Astrocyte (in vitro differentiated cells and primary cell): ENCODE data around the gene RRP9. TPM values are rescaled to one million over a fixed set of nuclear protein-coding genes. Genes with fewer than 3 reads are reported as not detected.

Source experiments
- DNase-seq: peaks from one replicate; pipeline ENCODE4 v3.0.0-alpha.2; 2010; ENCODE audit warnings: low read depth
- FAIRE-seq: peaks from 2 replicates; lab custom pipeline; 2011; peaks lifted over from hg19 to GRCh38; lab: Jason Lieb, UNC
- H2AFZ ChIP-seq: 2 replicates; pipeline ENCODE4 v1.6.0; 2012; ENCODE audit warnings: low read depth, low read length, inconsistent platforms
- H3K27ac ChIP-seq: 2 replicates; pipeline ENCODE4 v1.5.1; 2011; ENCODE audit warnings: low read depth, low read length, inconsistent platforms
- H3K27me3 ChIP-seq: 2 replicates; pipeline ENCODE4 v1.6.0; 2011; ENCODE audit warnings: low read length, inconsistent platforms; ENCODE audit not compliant: insufficient read depth
- H3K36me3 ChIP-seq: 2 replicates; pipeline ENCODE4 v1.5.1; 2011; ENCODE audit warnings: low read length, inconsistent platforms; ENCODE audit not compliant: insufficient read depth
- H3K4me1 ChIP-seq: 2 replicates; pipeline ENCODE4 v1.5.1; 2011; ENCODE audit warnings: low read length, inconsistent platforms; ENCODE audit not compliant: insufficient read depth
- H3K4me2 ChIP-seq: 2 replicates; pipeline ENCODE4 v1.6.0; 2012; ENCODE audit warnings: low read length, inconsistent platforms
- H3K4me3 ChIP-seq: 2 replicates; pipeline ENCODE4 v1.5.1; 2011; ENCODE audit warnings: low read depth, mild to moderate bottlenecking, low read length, inconsistent platforms; ENCODE audit not compliant: insufficient read depth
- H3K79me2 ChIP-seq: 2 replicates; pipeline ENCODE4 v1.6.0; 2012; ENCODE audit warnings: mild to moderate bottlenecking, low read length, inconsistent platforms; ENCODE audit not compliant: insufficient read depth
- H3K9ac ChIP-seq: 2 replicates; pipeline ENCODE4 v1.6.0; 2012; ENCODE audit warnings: mild to moderate bottlenecking, low read length, inconsistent platforms
- H3K9me3 ChIP-seq: 2 replicates; pipeline ENCODE4 v1.5.1; 2012; ENCODE audit warnings: low read depth, mild to moderate bottlenecking, low read length, inconsistent platforms; ENCODE audit not compliant: insufficient read depth
- H4K20me1 ChIP-seq: 2 replicates; pipeline ENCODE4 v1.6.0; 2012; ENCODE audit warnings: low read length, inconsistent platforms; ENCODE audit not compliant: insufficient read depth
- H3K27ac Mint-ChIP-seq: one replicate; pipeline ENCODE4 v1.8.0; 2021; ENCODE audit warnings: mild to moderate bottlenecking, mixed read lengths; ENCODE audit not compliant: unreplicated experiment
- H3K27me3 Mint-ChIP-seq: one replicate; pipeline ENCODE4 v1.8.0; 2021; ENCODE audit warnings: low read depth, mixed read lengths; ENCODE audit not compliant: unreplicated experiment
- H3K36me3 Mint-ChIP-seq: one replicate; pipeline ENCODE4 v1.8.0; 2021; ENCODE audit warnings: low read depth, mixed read lengths; ENCODE audit not compliant: unreplicated experiment
- H3K4me1 Mint-ChIP-seq: one replicate; pipeline ENCODE4 v1.8.0; 2021; ENCODE audit warnings: low read depth, mixed read lengths; ENCODE audit not compliant: unreplicated experiment
- H3K4me3 Mint-ChIP-seq: one replicate; pipeline ENCODE4 v1.8.0; 2021; ENCODE audit warnings: mild to moderate bottlenecking, moderate library complexity, mixed read lengths; ENCODE audit not compliant: unreplicated experiment
- H3K9me3 Mint-ChIP-seq: one replicate; pipeline ENCODE4 v1.8.0; 2021; ENCODE audit warnings: mild to moderate bottlenecking, mixed read lengths; ENCODE audit not compliant: unreplicated experiment
- EZH2 ChIP-seq: IDR thresholded peaks from 2 replicates; pipeline ENCODE4 v1.6.1; 2012; ENCODE audit warnings: mild to moderate bottlenecking, low read length, inconsistent platforms; ENCODE audit not compliant: insufficient read depth
- total RNA-seq: library from RNA; stranded (reverse); gene quantifications from 2 replicates; pipeline ENCODE4 v1.2.1, GENCODE V29; 2021
- TF ChIP-seq, protein P1 (sequence below): IDR thresholded peaks from 2 replicates; pipeline ENCODE4 v1.5.1; 2011; ENCODE audit warnings: low read depth, mild to moderate bottlenecking, inconsistent platforms, low read length, moderate library complexity; ENCODE audit not compliant: insufficient read depth

The RRP9 gene
- total RNA-seq, 1 donor from 2014 or later: 22.9 TPM

DNA sequence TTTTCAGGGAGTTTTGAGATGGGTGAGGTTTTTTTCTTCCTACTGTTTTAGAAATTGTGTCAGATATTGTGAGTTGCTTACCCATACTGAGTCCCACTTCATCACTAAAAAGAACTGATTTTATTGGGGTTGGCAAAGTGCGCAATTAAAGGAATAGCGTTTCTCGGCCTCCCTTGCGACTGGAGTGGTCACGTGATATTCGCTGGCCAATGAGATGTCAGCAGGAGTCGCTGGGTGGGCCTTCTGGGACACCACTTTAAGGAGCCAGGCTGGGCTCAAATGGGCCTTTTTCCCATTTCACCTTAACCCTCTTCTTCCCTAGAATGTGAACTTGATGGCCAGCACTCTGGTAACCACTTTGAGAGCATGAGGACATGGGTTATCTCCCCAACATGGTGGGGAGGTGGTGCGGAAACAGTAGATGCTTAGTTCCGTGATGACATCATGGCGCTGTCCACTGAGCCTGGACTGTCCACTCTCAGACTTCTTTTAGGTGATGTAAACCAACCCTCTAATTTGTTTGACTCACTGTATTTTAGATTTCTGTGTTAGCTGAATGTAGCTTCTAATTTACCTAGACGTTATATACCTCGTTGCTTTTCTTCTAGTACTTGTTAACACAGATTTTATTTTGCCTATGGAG is 53.1 kb downstream of the RRP9 start:
- H3K9ac ChIP-seq: no peak overlapping the region
- H3K9me3 ChIP-seq: no peaks in the 10 kb centered on the region
- no peaks in the 10 kb centered on the region for H3K79me2 ChIP-seq
- no peak overlapping the region for H3K27ac ChIP-seq
- Mint-ChIP-seq H3K9me3 (peaks cover 2% of the 10 kb centered on the region), H3K36me3 (no peaks in the 10 kb centered on the region), H3K4me3 (no peak overlapping the region), H3K4me1 (no peaks in the 10 kb centered on the region), H3K27ac (no peak overlapping the region), H3K27me3 (peaks cover 15% of the 10 kb centered on the region)
- TF ChIP-seq, protein P1, sequence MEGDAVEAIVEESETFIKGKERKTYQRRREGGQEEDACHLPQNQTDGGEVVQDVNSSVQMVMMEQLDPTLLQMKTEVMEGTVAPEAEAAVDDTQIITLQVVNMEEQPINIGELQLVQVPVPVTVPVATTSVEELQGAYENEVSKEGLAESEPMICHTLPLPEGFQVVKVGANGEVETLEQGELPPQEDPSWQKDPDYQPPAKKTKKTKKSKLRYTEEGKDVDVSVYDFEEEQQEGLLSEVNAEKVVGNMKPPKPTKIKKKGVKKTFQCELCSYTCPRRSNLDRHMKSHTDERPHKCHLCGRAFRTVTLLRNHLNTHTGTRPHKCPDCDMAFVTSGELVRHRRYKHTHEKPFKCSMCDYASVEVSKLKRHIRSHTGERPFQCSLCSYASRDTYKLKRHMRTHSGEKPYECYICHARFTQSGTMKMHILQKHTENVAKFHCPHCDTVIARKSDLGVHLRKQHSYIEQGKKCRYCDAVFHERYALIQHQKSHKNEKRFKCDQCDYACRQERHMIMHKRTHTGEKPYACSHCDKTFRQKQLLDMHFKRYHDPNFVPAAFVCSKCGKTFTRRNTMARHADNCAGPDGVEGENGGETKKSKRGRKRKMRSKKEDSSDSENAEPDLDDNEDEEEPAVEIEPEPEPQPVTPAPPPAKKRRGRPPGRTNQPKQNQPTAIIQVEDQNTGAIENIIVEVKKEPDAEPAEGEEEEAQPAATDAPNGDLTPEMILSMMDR: no peak
- TF ChIP-seq EZH2: no peak
- no peak overlapping the region for H3K4me2 ChIP-seq
- no peak overlapping the region for H3K4me3 ChIP-seq
- no peaks in the 10 kb centered on the region for H3K4me1 ChIP-seq
- no peaks in the 10 kb centered on the region for H3K36me3 ChIP-seq
- DNase-seq (no peak), FAIRE-seq (no peak)
- H4K20me1 ChIP-seq: no peaks in the 10 kb centered on the region
- no peaks in the 10 kb centered on the region for H3K27me3 ChIP-seq
- H2AFZ ChIP-seq: no peak overlapping the region

DNA sequence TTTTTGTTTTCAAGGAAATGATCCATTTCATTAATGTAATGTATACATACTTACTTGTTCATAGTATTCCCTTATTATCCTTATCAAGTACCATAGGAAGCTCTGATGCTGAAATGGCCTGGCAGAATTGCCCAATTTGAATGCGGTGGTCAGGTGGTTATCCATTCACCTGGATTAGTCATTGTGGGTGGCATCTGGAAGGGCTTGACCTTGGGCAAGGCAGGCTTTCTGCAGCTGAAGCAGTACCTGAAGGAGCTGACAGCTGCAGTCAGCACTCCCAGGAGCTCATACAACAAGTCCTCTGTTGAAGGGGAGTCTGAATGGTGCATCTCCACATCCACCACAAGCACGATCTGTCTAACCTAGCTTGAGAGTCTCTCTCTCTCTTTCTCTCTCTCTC is 54.1 kb downstream of the RRP9 start:
- Mint-ChIP-seq H3K36me3 (no peaks in the 10 kb centered on the region), H3K4me3 (no peak overlapping the region), H3K4me1 (no peaks in the 10 kb centered on the region), H3K9me3 (peaks cover 2% of the 10 kb centered on the region), H3K27me3 (peaks cover 15% of the 10 kb centered on the region), H3K27ac (no peak overlapping the region)
- Histone ChIP-seq H4K20me1 (no peaks in the 10 kb centered on the region), H3K4me1 (no peaks in the 10 kb centered on the region), H3K9ac (no peak overlapping the region), H2AFZ (no peak overlapping the region), H3K4me3 (no peak overlapping the region), H3K27me3 (no peaks in the 10 kb centered on the region), H3K4me2 (no peak overlapping the region), H3K79me2 (no peaks in the 10 kb centered on the region), H3K36me3 (no peaks in the 10 kb centered on the region), H3K27ac (no peak overlapping the region), H3K9me3 (no peaks in the 10 kb centered on the region)
- FAIRE-seq (no peak), DNase-seq (no peak)
- TF ChIP-seq EZH2: no peak
- TF ChIP-seq, protein P1: no peak

DNA sequence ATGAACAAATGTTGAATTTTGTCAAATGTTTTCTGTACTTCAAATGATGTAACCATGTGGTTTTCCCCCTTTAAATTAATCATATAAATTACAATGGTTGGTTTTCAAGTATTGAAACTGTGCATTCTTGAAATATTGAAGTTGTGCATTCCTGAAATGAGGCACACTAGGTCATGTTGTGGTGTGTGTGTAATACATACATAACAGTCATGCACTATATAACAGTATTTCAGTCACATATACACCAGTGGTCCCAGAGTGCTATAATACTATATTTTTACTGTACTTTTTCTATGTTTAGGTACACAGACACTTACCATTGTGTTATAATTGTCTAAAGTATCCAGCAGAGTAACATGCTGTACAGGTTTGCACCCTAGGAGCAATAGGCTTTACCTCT is 55.3 kb downstream of the RRP9 start:
- Histone ChIP-seq H3K27ac (no peak overlapping the region), H4K20me1 (no peaks in the 10 kb centered on the region), H3K27me3 (no peaks in the 10 kb centered on the region), H2AFZ (no peak overlapping the region), H3K36me3 (no peaks in the 10 kb centered on the region), H3K4me3 (no peak overlapping the region), H3K9ac (no peak overlapping the region), H3K9me3 (no peaks in the 10 kb centered on the region), H3K79me2 (no peaks in the 10 kb centered on the region), H3K4me1 (no peaks in the 10 kb centered on the region), H3K4me2 (no peak overlapping the region)
- no peak overlapping the region for H3K4me3 Mint-ChIP-seq
- FAIRE-seq: no peak
- TF ChIP-seq, protein P1: no peak
- H3K27ac Mint-ChIP-seq: no peak overlapping the region
- DNase-seq: no peak
- H3K9me3 Mint-ChIP-seq: peaks cover 2% of the 10 kb centered on the region
- no peaks in the 10 kb centered on the region for H3K4me1 Mint-ChIP-seq
- peaks cover 6% of the 10 kb centered on the region for H3K27me3 Mint-ChIP-seq
- no peaks in the 10 kb centered on the region for H3K36me3 Mint-ChIP-seq
